Stimulated activated memory B cell treated with anti-CD40 and anti-IgM and Interleukin-4, amounts not matched to agents 10 μg/mL and 1 μg/mL and 100 μg/mL, for 72 hours (primary cell): ENCODE data around the gene KLC1.
A peak's percentile ranks its signal among the peaks of the same experiment; 100 is the strongest.
"Not testable (repeated sequence)": the region's sequence is repeated elsewhere in the genome, so short reads cannot be mapped to it uniquely, and the experiment has no call there.

ENCODE experiments used
- ATAC-seq: fragments of 150-1000 bp; cut with Tn5 transposase; 2 replicates; pipeline ENCODE4 v1.10.0; 2021
- H3K27ac Mint-ChIP-seq: one replicate; pipeline ENCODE4 v1.8.0; 2022; ENCODE audit warnings: mild to moderate bottlenecking, mixed read lengths
- H3K27me3 Mint-ChIP-seq: one replicate; pipeline ENCODE4 v1.8.0; 2022; ENCODE audit warnings: mixed read lengths
- H3K36me3 Mint-ChIP-seq: one replicate; pipeline ENCODE4 v1.8.0; 2022; ENCODE audit warnings: mixed read lengths
- H3K4me1 Mint-ChIP-seq: one replicate; pipeline ENCODE4 v1.8.0; 2022; ENCODE audit warnings: mixed read lengths
- H3K4me3 Mint-ChIP-seq: one replicate; pipeline ENCODE4 v1.8.0; 2022; ENCODE audit warnings: mild to moderate bottlenecking, moderate library complexity, mixed read lengths
- H3K9me3 Mint-ChIP-seq: one replicate; pipeline ENCODE4 v1.8.0; 2022; ENCODE audit warnings: mixed read lengths

KLC1 gene

DNA sequence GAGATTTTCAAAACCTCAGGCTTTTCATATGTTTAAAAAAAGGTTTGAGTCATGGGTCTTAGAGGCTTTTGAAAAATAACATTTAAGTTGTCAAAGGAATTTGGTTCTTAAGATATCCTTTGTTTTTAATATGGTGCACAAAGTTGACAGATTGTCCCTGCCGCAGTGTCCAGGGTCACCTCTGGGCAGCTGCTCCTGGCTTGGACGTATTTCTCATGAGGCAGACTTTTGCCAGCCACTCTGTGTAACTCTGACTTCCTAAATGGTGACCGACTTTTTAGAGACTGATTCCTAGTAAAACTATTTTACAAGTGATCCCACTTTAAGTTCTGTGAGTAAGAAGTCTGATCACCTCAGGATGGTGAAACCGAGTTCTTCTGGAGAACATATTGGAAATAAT lies 58.7 kb downstream of the KLC1 start:
- Mint-ChIP-seq H3K36me3 (peaks cover 29% of the 10 kb centered on the region), H3K4me1 (peaks cover 44% of the 10 kb centered on the region)

DNA sequence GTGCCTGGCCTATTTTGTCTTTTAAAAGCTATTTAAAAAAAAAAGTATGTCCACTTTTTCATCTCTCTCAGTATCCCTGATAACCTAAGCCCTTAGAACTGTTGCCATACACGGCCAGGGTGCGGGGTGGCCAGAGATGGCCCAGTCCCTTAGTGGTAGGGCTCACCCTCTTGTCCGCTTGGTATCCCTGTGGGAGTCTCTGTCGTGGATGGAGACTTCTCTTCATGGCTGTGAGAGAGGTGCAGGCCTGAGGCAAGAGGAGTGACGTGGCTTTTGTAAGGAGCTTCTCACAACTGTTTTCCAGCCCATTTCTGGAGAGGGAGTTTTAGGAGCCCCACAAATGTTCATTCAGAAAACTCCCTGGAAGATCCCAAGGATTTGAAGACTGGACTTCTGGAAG lies 59.4 kb downstream of the KLC1 start:
- H3K27ac Mint-ChIP-seq, result peak overlapping the region; percentile 85
- peaks cover 31% of the 10 kb centered on the region for H3K36me3 Mint-ChIP-seq
- H3K9me3 Mint-ChIP-seq, result no peaks in the 10 kb centered on the region
- peaks cover 44% of the 10 kb centered on the region for H3K4me1 Mint-ChIP-seq
- no peak overlapping the region for H3K4me3 Mint-ChIP-seq
- ATAC-seq, result no peak
- H3K27me3 Mint-ChIP-seq, result no peaks in the 10 kb centered on the region

More for the DNA sequence above, 58.7 kb downstream of the KLC1 start:
- Mint-ChIP-seq H3K27ac (no peak overlapping the region), H3K27me3 (no peaks in the 10 kb centered on the region), H3K9me3 (no peaks in the 10 kb centered on the region), H3K4me3 (no peak overlapping the region)
- ATAC-seq, result no peak

DNA sequence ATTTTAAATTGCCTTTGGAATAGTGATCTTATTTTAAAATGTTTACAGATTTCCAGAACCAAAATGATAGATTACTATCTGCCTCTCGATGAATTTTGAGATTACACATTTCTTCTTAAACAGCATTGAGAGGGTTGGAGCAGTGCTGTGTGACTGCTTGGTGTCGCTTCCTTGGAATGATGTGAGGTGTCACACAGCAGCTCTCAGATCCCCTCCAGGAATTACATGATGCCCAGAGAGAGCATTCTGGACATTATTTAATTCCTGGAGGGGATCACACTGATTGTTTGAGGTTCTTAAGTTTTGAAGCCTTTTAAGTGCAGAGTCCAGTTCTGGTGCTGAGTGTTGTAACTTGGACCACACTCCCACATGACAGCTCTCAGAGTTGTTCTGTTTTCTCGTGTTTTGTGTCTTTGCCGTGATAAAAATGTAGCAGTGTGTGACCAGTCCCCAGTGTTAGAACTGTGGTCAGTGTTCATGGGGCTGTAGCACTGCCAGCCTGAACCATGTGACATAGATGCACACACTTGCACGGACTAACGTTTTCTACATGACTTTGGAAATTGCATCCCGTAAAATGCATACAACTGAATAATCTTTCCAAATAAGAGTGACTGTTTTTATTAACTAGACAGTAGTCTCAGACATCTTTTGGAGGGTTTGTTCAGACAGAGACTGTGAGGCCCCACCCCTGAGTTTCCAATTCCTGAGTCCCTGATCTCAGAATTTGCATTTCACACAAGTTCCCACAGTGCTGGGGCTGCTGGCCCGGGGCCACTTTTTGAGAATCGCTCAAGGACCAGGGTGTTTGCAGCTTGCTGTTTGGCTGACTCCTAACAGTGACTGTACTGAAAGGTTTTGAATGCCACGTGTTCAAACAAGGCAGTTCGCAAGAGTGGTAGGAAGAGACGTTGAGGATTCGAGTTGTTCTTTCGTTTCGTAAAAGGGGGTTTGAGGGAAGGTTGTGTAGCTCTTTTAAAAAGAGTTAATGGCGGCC lies 60.2 kb downstream of the KLC1 start:
- Mint-ChIP-seq H3K27me3 (no peaks in the 10 kb centered on the region), H3K4me3 (peak overlapping the region; percentile 78), H3K9me3 (no peaks in the 10 kb centered on the region), H3K4me1 (peaks cover 45% of the 10 kb centered on the region), H3K27ac (peak overlapping the region; percentile 85), H3K36me3 (peaks cover 38% of the 10 kb centered on the region)
- peak; percentile 84 for ATAC-seq

DNA sequence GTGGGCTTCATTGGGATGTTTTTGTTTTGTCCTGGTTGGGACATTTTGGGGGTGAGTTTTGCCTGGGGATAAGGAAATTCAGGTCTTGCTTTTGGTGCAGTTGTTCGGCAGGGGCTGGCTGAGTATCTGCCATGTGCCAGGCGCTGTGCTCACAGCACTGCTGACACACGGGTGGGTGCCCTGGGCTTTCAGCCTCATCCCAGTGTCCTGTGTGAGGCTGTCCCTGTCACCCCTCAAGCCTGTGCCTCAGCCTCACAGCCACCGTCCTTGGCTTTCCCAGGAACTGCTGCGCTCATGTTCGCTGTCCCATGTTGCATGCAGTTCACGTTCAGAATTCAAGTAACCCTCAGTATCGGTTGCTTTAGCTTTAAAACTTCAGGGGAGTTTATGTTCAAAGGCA lies 61.3 kb downstream of the KLC1 start:
- H3K36me3 Mint-ChIP-seq, result peaks cover 40% of the 10 kb centered on the region
- H3K4me1 Mint-ChIP-seq, result peaks cover 55% of the 10 kb centered on the region
- ATAC-seq, result no peak
- H3K27me3 Mint-ChIP-seq, result no peaks in the 10 kb centered on the region
- H3K4me3 Mint-ChIP-seq, result peak overlapping the region; percentile 57
- H3K9me3 Mint-ChIP-seq, result no peaks in the 10 kb centered on the region
- peak overlapping the region; percentile 85 for H3K27ac Mint-ChIP-seq

DNA sequence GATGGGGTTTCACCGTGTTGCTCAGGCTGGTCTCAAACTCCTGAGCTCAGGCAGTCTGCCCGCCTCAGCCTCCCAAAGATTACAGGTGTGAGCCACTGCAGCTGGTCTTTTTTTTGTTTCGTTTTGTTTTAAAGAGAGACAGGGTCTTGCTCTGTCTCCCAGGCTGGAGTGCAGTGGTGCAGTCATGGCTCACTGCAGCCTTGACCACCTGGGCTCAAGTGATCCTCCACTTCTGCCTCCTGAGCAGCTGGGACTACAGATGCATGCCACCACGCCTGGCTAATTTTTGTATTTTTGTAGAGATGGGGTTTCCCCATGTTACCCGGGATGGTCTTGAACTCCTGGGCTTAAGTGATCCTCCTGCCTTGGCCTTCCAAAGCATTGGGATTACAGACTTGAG lies 62.6 kb downstream of the KLC1 start:
- peak overlapping the region; percentile 85 for H3K27ac Mint-ChIP-seq
- H3K4me3 Mint-ChIP-seq, result peak overlapping the region; percentile 58
- peak; percentile 88 for ATAC-seq
- peaks cover 27% of the 10 kb centered on the region for H3K36me3 Mint-ChIP-seq
- H3K27me3 Mint-ChIP-seq, H3K9me3 Mint-ChIP-seq: not testable (repeated sequence)
- peaks cover 68% of the 10 kb centered on the region for H3K4me1 Mint-ChIP-seq

DNA sequence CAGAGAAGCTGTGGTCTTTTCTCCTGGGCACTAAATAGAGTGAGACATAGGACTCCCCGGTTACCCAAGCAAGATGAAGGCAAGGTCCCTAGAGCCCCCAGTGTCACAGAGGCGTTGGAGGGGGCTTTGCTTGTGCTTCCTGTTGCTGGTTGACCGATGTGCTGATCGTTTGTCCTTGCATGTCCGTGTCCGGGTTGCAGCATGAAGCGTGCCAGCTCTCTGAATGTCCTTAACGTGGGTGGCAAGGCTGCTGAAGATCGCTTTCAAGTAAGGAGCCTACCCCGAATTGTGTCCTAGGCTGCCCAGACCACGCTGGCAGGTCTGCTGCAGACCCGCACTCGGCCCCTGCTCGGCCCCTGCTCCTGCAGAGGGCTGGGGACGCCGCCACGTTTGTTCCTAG lies 63.1 kb downstream of the KLC1 start:
- peak overlapping the region; percentile 85 for H3K27ac Mint-ChIP-seq
- H3K36me3 Mint-ChIP-seq, result peaks cover 27% of the 10 kb centered on the region
- peak overlapping the region; percentile 58 for H3K4me3 Mint-ChIP-seq
- no peaks in the 10 kb centered on the region for H3K9me3 Mint-ChIP-seq
- ATAC-seq, result peak; percentile 73
- peaks cover 73% of the 10 kb centered on the region for H3K4me1 Mint-ChIP-seq
- no peaks in the 10 kb centered on the region for H3K27me3 Mint-ChIP-seq

DNA sequence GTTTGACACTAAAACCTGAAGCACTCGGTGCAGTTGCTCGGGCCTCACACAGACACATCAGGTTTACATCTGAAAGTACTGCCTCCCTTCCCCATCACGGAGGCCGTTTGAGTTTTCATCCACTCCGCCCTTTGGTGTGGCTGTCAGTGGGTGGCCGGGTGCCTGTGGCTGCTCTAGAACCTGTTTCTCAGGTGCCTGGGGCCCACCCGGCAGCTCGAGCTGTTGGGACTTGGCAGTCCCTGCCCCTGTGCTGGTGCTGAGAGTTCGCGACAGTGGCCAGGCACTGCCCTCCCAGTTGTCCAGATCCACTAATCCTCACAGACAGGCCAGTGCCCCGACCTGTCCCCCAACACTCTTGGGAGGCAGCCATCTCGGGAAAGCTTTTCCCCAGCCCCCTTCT lies 63.9 kb downstream of the KLC1 start:
- H3K36me3 Mint-ChIP-seq, result peaks cover 27% of the 10 kb centered on the region
- no peak overlapping the region for H3K4me3 Mint-ChIP-seq
- no peaks in the 10 kb centered on the region for H3K9me3 Mint-ChIP-seq
- H3K4me1 Mint-ChIP-seq, result peaks cover 80% of the 10 kb centered on the region
- ATAC-seq, result no peak
- H3K27me3 Mint-ChIP-seq, result no peaks in the 10 kb centered on the region
- peak overlapping the region; percentile 85 for H3K27ac Mint-ChIP-seq

DNA sequence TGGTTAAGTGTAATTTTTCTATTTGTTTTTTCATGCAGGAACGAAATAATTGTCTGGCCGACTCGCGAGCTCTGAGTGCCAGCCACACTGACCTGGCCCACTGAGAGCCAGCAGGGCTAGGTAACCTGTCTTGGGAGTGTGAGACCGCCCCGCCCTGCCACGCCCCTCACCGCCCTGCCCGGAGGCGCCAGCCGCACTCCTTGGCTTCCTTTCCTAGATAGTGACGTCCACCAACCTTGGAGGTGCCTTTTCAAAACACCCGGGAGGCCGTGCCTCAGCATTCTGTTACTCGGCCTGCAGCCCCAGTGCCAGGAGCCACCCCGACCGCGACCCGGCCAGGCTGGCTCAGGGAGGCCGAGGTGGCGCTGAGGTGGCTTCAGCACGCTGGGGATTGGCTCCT lies 64.5 kb downstream of the KLC1 start:
- Mint-ChIP-seq H3K4me1 (peaks cover 82% of the 10 kb centered on the region), H3K4me3 (no peak overlapping the region), H3K36me3 (peaks cover 21% of the 10 kb centered on the region), H3K27me3 (no peaks in the 10 kb centered on the region), H3K9me3 (no peaks in the 10 kb centered on the region), H3K27ac (peak overlapping the region; percentile 37)
- ATAC-seq, result no peak

DNA sequence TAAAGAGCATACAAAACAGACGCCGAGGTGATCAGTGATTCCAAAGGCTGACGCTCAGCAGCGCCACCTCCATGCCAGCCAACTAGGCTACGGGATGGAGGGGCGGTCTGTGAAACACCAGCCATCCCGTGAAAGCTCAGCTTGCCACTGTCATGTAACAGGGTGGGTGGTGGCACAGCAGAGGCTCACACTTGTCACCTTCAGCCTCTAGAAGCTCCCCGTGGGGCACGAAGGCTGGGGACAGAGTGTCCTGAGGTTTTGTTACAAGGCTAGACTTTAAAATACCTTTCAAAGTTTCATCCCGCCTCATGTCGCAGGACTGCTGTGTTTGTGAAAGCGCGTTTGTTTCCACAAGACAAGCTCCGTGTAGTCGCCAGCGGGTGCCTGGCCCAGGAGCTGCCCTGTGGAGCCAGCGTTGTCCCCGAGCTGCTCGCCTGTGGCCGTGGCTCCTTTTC lies 65.6 kb downstream of the KLC1 start:
- Mint-ChIP-seq H3K9me3 (no peaks in the 10 kb centered on the region), H3K4me1 (peaks cover 81% of the 10 kb centered on the region), H3K27me3 (no peaks in the 10 kb centered on the region), H3K27ac (no peak overlapping the region), H3K4me3 (no peak overlapping the region), H3K36me3 (peaks cover 18% of the 10 kb centered on the region)
- no peak for ATAC-seq

DNA sequence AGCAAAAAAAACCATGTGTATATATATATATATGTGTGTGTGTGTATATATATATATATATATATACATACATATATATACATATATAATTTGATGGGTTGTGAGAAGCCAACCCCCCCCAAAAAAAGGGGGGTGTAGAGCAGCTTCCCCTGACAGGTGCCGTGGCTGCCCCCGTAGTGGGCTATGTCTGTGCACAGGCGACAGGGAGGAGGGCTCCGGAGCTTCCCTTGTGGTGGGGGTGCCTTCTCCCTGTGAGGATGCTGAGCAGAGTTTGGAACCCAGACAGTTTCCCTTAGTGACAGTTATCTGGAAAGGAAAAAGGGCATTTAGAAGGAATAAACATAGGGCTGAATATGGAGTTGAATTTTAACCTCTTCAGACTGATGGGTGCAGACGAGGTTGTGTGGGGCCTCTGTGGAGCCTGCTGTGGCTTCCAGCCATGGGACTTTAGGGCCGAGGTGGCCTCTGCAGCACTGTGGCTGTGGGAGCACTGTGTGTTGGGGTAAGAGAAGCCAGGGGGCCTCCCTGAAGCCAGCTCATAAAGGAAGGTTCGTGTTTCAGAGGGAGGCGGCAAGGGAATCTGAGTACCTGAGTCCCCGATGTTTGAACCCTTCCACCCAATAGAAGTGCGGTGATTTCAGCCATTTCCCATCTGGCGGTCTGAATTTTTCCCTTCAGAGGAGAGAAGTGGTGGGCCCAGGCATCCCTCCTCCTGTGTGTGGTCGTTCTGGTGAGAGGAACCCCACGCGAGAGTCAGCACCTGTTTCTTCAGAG lies 66.5 kb downstream of the KLC1 start:
- Mint-ChIP-seq H3K27me3 (no peaks in the 10 kb centered on the region), H3K27ac (peak overlapping the region; percentile 72)
- no peak for ATAC-seq

DNA sequence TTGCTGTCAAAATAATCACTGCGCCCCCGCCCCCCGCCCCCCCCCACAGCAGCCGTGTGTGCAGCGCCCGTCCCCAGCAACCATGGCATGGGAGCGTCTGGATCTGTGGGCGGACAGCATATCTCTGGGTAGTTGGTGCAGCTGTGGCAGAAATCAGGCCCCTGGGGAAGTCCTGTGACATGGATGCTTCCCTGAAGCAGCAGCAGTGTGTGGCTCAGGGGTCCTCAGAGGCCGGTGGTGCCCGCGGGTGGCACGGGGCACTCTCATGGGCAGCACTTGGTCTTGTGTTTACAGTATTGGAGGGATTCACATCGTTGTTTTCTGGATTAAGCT lies 67.0 kb downstream of the KLC1 start:
- H3K36me3 Mint-ChIP-seq, result peaks cover 20% of the 10 kb centered on the region
- H3K27ac Mint-ChIP-seq, result peak overlapping the region; percentile 72
- H3K27me3 Mint-ChIP-seq, result no peaks in the 10 kb centered on the region
- peaks cover 81% of the 10 kb centered on the region for H3K4me1 Mint-ChIP-seq
- H3K9me3 Mint-ChIP-seq, result no peaks in the 10 kb centered on the region
- H3K4me3 Mint-ChIP-seq, result no peak overlapping the region
- no peak for ATAC-seq

More for the DNA sequence above, 66.5 kb downstream of the KLC1 start:
- H3K36me3 Mint-ChIP-seq, result peaks cover 20% of the 10 kb centered on the region
- peaks cover 81% of the 10 kb centered on the region for H3K4me1 Mint-ChIP-seq
- H3K9me3 Mint-ChIP-seq, result no peaks in the 10 kb centered on the region
- H3K4me3 Mint-ChIP-seq, result peak overlapping the region; percentile 47

DNA sequence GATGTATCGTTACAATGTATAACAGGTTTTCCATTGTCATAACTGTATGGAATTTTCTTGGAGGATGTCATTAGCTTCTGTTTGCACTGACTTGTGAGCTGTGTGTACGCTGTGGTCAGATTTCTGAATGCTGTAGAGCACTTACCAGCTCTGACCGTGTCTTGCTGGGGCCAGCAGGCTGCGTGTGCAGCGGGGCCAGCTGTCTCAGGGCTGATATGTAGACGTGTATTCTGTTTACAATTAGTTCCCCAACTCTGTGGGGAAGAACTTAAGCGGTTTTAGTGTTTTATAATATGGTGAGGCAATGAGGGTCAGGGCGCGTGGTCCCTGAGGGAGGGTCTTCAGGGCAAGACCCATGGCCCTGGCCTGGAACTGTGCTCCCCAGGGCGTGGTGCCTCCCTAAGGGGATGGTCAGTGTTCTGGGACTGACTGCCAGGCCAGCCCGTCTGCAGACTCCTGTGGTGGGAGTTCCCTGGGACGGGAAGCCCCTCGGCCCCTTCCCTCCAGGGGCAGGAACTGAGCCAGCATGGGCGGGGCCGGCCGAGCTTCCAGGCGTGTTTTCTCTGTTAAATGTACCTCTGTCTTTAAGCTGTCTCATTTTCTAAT lies 67.6 kb downstream of the KLC1 start:
- Mint-ChIP-seq H3K36me3 (peaks cover 20% of the 10 kb centered on the region), H3K4me3 (no peak overlapping the region), H3K4me1 (peaks cover 81% of the 10 kb centered on the region), H3K27ac (peak overlapping the region; percentile 72), H3K27me3 (no peaks in the 10 kb centered on the region), H3K9me3 (no peaks in the 10 kb centered on the region)
- no peak for ATAC-seq

DNA sequence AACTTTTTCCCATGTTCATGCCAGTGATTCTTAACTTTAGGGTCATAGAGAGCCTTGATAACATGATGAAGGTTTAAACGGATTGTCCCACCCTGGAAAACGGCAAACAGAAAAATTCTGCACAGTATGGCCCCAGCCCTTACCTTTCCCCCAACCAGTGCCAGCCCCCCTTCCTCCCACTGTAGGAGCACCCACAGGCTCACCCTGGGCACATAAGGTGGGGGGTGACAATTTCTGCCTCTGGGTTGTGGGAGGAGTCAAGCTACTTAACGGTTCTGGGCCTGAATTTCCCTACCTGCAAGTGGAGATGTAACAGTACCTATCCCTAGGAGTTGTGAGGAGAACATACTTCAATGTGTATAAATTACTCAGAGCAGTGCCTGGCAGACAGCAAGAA lies 68.2 kb downstream of the KLC1 start:
- H3K9me3 Mint-ChIP-seq, result no peaks in the 10 kb centered on the region
- ATAC-seq, result no peak
- H3K4me1 Mint-ChIP-seq, result peaks cover 81% of the 10 kb centered on the region
- peak overlapping the region; percentile 72 for H3K27ac Mint-ChIP-seq
- no peak overlapping the region for H3K4me3 Mint-ChIP-seq
- H3K36me3 Mint-ChIP-seq, result peaks cover 20% of the 10 kb centered on the region
- H3K27me3 Mint-ChIP-seq, result no peaks in the 10 kb centered on the region

DNA sequence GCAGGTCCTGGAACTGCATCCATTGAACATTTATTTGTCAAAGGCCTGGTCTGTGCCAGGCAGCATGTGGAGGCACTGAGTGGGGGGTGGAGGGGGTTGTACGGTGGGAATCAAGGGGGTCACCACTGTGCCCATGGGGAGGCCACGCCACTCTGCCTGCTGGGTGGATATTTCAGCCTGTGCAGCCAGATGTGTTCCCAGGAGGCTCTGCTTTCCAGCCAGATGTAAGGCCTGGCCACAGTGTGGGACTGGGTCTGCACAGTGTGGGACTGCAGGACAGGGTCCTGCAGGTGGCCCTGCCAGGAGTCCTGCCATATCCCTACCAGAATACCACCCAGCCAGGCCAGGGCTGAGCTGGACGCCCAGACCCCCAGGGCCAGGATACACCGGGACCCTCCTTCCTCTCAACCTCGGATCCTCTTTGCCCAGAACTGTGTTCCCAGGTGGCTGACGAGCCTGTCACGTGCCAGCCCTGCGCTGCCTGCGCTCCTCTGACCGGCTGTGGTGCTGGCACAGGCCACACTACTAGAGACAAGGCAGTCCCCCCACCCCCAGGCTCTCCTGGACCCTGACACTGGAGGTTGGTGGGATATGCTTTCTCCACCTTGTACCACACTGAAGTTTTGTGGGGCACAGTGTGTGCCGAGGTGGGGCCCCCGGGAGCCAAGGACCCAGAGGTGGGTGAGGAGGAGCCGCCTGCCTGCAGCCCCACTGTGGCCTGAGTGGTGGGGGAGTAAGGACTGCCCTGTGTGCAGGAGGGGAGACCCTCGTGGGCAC lies 68.8 kb downstream of the KLC1 start:
- ATAC-seq, result no peak
- Mint-ChIP-seq H3K36me3 (peaks cover 24% of the 10 kb centered on the region), H3K27me3 (no peaks in the 10 kb centered on the region), H3K4me1 (peaks cover 83% of the 10 kb centered on the region), H3K27ac (peak overlapping the region; percentile 72), H3K9me3 (no peaks in the 10 kb centered on the region), H3K4me3 (no peak overlapping the region)
